ENCODE measurements around the gene TTLL3. TPM values are rescaled to one million over a fixed set of nuclear protein-coding genes. Genes with fewer than 3 reads are reported as not detected.

TTLL3 gene
- polyA plus RNA-seq, 3 donors, result 1.1 to 196 (median 1.8) TPM

DNA sequence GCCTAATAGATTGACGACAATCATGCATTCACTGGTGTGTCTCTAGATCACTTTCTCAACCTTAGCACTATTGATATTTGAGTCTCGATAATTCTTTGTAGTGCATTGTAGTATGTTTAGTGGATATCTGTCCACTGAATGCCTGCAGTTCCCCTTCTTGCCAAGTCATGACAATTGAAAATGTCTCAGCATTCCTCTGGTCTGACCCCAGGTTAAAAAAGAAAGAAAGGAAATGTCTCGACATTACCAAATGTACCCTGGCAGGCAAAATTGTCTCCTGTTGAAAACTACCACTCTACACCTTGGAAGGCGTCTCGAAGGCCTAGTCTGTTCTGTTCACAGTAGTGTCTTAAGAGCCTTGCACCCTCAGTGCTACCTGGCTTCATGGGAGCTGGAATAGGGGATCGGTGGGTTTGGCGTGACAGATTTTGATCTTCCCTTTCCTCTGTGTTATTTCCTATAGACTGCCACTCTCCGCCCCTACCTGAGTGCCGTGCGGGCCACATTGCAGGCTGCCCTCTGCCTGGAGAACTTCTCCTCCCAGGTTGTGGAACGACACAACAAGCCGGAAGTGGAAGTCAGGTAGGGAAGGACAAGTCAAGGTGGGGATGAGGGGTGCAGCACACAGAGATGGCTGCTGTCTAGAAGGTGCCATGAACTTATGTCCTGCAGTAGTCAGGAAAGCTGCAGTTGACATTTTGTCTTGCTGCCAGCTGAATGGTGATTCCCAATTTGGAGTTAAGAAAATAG lies 12.7 kb upstream of the TTLL3 start:
- Histone ChIP-seq H3K36me3 (replicated peaks in 1 of 2; ENCODE audit: control insufficient read depth in 1 of 2, insufficient read depth in 2 of 2, low read length in 2 of 2) (peaks cover 48 to 68% of the 10 kb centered on the region in 2 donors), H3K4me3 (replicated peaks in 1 of 3; ENCODE audit: low read depth in 2 of 3, low read length in 3 of 3) (no peak overlapping the region), H3K4me2 (replicated peaks; ENCODE audit: extremely low read depth, low read length, poor library complexity, severe bottlenecking) (no peak overlapping the region), H3K4me1 (ENCODE audit: control insufficient read depth in 1 of 2, insufficient read depth in 2 of 2, low read length in 2 of 2) (peaks cover 23 to 26% of the 10 kb centered on the region in 2 donors), H4K20me1 (ENCODE audit: insufficient read depth, low read length) (peaks cover 90% of the 10 kb centered on the region), H2AFZ (ENCODE audit: insufficient read depth, low read depth, low read length, poor library complexity, severe bottlenecking) (no peak overlapping the region), H3K27me3 (ENCODE audit: control insufficient read depth in 2 of 2, insufficient read depth in 2 of 2, low read length in 2 of 2) (no peaks in the 10 kb centered on the region), H3K79me2 (ENCODE audit: insufficient read depth, low read length) (peaks cover 89% of the 10 kb centered on the region), H3K27ac (ENCODE audit: low read depth in 1 of 2, low read length in 2 of 2) (peak overlapping the region in 1 of 2 donors; percentile 39), H3K9me3 (replicated peaks in 1 of 2; ENCODE audit: control insufficient read depth in 1 of 2, insufficient read depth in 1 of 2, low read length in 2 of 2) (no peaks in the 10 kb centered on the region), H3K9ac (ENCODE audit: insufficient read depth, low read length, poor library complexity, severe bottlenecking) (no peak overlapping the region)
- peaks cover 22% of the 10 kb centered on the region for H3K4me1 Mint-ChIP-seq
- peak overlapping the region in 5 of 7 donors; percentile 38 to 76 (median 43) for H3K27ac Mint-ChIP-seq
- intact Hi-C loops (cut with micrococcal nuclease), result loop anchor here in 1 of 2 donors (10.0 kb wide), 2 partner anchors 47 to 153 kb away; partner anchors contain the start of genes MTMR14 and RPUSD3
- TF ChIP-seq, protein P1, sequence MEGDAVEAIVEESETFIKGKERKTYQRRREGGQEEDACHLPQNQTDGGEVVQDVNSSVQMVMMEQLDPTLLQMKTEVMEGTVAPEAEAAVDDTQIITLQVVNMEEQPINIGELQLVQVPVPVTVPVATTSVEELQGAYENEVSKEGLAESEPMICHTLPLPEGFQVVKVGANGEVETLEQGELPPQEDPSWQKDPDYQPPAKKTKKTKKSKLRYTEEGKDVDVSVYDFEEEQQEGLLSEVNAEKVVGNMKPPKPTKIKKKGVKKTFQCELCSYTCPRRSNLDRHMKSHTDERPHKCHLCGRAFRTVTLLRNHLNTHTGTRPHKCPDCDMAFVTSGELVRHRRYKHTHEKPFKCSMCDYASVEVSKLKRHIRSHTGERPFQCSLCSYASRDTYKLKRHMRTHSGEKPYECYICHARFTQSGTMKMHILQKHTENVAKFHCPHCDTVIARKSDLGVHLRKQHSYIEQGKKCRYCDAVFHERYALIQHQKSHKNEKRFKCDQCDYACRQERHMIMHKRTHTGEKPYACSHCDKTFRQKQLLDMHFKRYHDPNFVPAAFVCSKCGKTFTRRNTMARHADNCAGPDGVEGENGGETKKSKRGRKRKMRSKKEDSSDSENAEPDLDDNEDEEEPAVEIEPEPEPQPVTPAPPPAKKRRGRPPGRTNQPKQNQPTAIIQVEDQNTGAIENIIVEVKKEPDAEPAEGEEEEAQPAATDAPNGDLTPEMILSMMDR (IDR thresholded peaks at IDR 0.05), result no peak
- peaks cover 0 to 3% (median 0%) of the 10 kb centered on the region in 7 donors for H3K9me3 Mint-ChIP-seq
- H3K27me3 Mint-ChIP-seq (ENCODE audit: low read depth in 3 of 3), result peaks cover 0 to 1% (median 0%) of the 10 kb centered on the region in 3 donors
- H3K4me3 Mint-ChIP-seq, result no peak overlapping the region
- DNase-seq, result no peak
- peaks cover 45 to 74% of the 10 kb centered on the region in 2 donors for H3K36me3 Mint-ChIP-seq
- 100% methylated on average over 5 of the region's 12 CpGs for WGBS (ENCODE audit: insufficient coverage)

DNA sequence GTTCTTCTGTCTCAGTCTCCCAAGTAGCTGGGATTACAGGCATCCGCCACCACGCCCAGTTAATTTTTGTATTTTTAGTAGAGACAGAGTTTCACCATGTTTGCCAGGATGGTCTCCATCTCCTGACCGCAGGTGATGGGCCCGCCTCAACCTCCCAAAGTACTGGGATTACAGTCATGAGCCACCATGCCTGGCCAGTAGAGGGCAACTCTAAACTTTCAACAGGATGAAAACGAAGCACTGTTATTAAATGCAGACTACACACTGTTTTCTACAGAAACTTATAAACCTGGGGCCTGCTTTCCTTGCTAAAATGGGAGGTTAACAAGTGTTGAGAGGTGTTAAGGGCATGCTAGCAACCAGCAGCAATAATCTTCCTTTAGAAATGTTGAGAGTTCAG lies 9.5 kb upstream of the TTLL3 start:
- Histone ChIP-seq H3K79me2 (ENCODE audit: insufficient read depth, low read length) (peaks cover 78% of the 10 kb centered on the region), H3K4me3 (replicated peaks in 1 of 3; ENCODE audit: low read depth in 2 of 3, low read length in 3 of 3) (no peak overlapping the region), H3K9me3 (replicated peaks in 1 of 2; ENCODE audit: control insufficient read depth in 1 of 2, insufficient read depth in 1 of 2, low read length in 2 of 2) (no peaks in the 10 kb centered on the region), H3K4me1 (ENCODE audit: control insufficient read depth in 1 of 2, insufficient read depth in 2 of 2, low read length in 2 of 2) (peaks cover 2 to 3% of the 10 kb centered on the region in 2 donors), H2AFZ (ENCODE audit: insufficient read depth, low read depth, low read length, poor library complexity, severe bottlenecking) (no peak overlapping the region), H3K36me3 (replicated peaks in 1 of 2; ENCODE audit: control insufficient read depth in 1 of 2, insufficient read depth in 2 of 2, low read length in 2 of 2) (peaks cover 79 to 100% of the 10 kb centered on the region in 2 donors), H3K9ac (ENCODE audit: insufficient read depth, low read length, poor library complexity, severe bottlenecking) (no peak overlapping the region), H3K27me3 (ENCODE audit: control insufficient read depth in 2 of 2, insufficient read depth in 2 of 2, low read length in 2 of 2) (no peaks in the 10 kb centered on the region), H3K27ac (ENCODE audit: low read depth in 1 of 2, low read length in 2 of 2) (no peak overlapping the region), H3K4me2 (replicated peaks; ENCODE audit: extremely low read depth, low read length, poor library complexity, severe bottlenecking) (no peak overlapping the region), H4K20me1 (ENCODE audit: insufficient read depth, low read length) (peaks cover 98% of the 10 kb centered on the region)
- TF ChIP-seq, protein P1 (IDR thresholded peaks at IDR 0.05), result peak; percentile 9
- H3K27ac Mint-ChIP-seq, result peak overlapping the region in 1 of 7 donors; percentile 40
- H3K4me3 Mint-ChIP-seq, result no peak overlapping the region
- DNase-seq, result no peak
- 82% methylated on average over 2 of the region's 5 CpGs for WGBS (ENCODE audit: insufficient coverage)
- H3K27me3 Mint-ChIP-seq (ENCODE audit: low read depth in 3 of 3), result no peaks in the 10 kb centered on the region
- peaks cover 3% of the 10 kb centered on the region for H3K4me1 Mint-ChIP-seq
- intact Hi-C loops (cut with micrococcal nuclease), result no loop called here
- H3K9me3 Mint-ChIP-seq, result no peaks in the 10 kb centered on the region
- peaks cover 71 to 92% of the 10 kb centered on the region in 2 donors for H3K36me3 Mint-ChIP-seq

Data from CD14-positive monocyte (primary cell).